Inflammatory macrophage treated with lipopolysaccharide for 1 hour (primary cell): Measurements from ENCODE around the gene FICD.
A peak's percentile ranks its signal among the peaks of the same experiment; 100 is the strongest.
"Not testable (repeated sequence)": the region's sequence is repeated elsewhere in the genome, so short reads cannot be mapped to it uniquely, and the experiment has no call there.

Experiments
- DNase-seq, 2 donors: peaks; one replicate each; pipeline ENCODE4 v3.0.0-alpha.2; 2020 to 2022

Gene FICD

GRCh38 chr12:108514973-108515814 lies at the start of gene FICD:
TSS of gene FICD (plus strand) at chr12:108515277. CDS start at chr12:108516973, 1,696 bp downstream.
- peak; percentile 98 to 99 for DNase-seq

GRCh38 chr12:108465417-108465816 lies 49.7 kb upstream of the FICD start:
- DNase-seq, result no peak

GRCh38 chr12:108468196-108468968 lies 46.7 kb upstream of the FICD start:
- DNase-seq, result peak in 1 of 2 donors; percentile 51

GRCh38 chr12:108473400-108474055 lies 41.5 kb upstream of the FICD start:
- DNase-seq, result no peak

- DNase-seq, result no peak
Measured at GRCh38 chr12:108475396-108475795, 39.7 kb upstream of the FICD start.

- DNase-seq, result no peak
Measured at GRCh38 chr12:108477055-108477880, 37.8 kb upstream of the FICD start.

- DNase-seq, result no peak
Measured at GRCh38 chr12:108477881-108478259, 37.2 kb upstream of the FICD start.

GRCh38 chr12:108478611-108479206 lies 36.4 kb upstream of the FICD start:
- DNase-seq, result no peak

- DNase-seq, result no peak
Measured at GRCh38 chr12:108479364-108480070, 35.6 kb upstream of the FICD start.

- peak in 1 of 2 donors; percentile 5 for DNase-seq
Measured at GRCh38 chr12:108482717-108483212, 32.3 kb upstream of the FICD start.

- DNase-seq, result no peak
Measured at GRCh38 chr12:108483213-108484059, 31.6 kb upstream of the FICD start.

GRCh38 chr12:108484431-108484830 lies 30.6 kb upstream of the FICD start:
- DNase-seq, result no peak

- no peak for DNase-seq
Measured at GRCh38 chr12:108484845-108485244, 30.2 kb upstream of the FICD start.

GRCh38 chr12:108485371-108485770 lies 29.7 kb upstream of the FICD start:
- DNase-seq, result not testable (repeated sequence)

GRCh38 chr12:108487029-108487428 lies 28.0 kb upstream of the FICD start:
- DNase-seq, result not testable (repeated sequence)

GRCh38 chr12:108491256-108491655 lies 23.8 kb upstream of the FICD start:
- no peak for DNase-seq

- peak in 1 of 2 donors; percentile 79 for DNase-seq
Measured at GRCh38 chr12:108495054-108495453, 20.0 kb upstream of the FICD start.

GRCh38 chr12:108495823-108496579 lies 19.1 kb upstream of the FICD start:
- DNase-seq, result no peak

- no peak for DNase-seq
Measured at GRCh38 chr12:108498136-108498535, 16.9 kb upstream of the FICD start.
